ENCODE results near the gene KCNJ6.

DNA sequence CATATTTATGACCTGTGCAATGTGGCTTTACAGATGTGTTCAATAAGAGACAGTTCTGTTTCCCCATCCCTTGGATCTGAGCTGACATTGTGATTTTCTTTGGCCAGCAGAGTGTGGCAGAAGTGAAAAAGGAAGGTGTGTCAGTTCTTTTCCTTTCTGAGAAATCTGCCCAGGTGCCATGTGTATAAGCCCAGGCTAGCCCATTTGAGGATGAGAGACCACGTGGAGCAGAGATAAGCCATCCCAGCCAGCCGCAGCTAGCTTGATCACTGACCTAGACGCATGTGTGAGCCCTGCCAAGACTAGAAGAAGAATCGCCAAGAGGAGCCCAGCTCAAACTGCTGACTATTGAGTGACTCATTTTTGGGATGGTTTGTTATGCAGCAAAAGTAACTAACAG lies 127.8 kb downstream of the KCNJ6 start:
- TF ChIP-seq, protein P1, sequence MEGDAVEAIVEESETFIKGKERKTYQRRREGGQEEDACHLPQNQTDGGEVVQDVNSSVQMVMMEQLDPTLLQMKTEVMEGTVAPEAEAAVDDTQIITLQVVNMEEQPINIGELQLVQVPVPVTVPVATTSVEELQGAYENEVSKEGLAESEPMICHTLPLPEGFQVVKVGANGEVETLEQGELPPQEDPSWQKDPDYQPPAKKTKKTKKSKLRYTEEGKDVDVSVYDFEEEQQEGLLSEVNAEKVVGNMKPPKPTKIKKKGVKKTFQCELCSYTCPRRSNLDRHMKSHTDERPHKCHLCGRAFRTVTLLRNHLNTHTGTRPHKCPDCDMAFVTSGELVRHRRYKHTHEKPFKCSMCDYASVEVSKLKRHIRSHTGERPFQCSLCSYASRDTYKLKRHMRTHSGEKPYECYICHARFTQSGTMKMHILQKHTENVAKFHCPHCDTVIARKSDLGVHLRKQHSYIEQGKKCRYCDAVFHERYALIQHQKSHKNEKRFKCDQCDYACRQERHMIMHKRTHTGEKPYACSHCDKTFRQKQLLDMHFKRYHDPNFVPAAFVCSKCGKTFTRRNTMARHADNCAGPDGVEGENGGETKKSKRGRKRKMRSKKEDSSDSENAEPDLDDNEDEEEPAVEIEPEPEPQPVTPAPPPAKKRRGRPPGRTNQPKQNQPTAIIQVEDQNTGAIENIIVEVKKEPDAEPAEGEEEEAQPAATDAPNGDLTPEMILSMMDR (IDR thresholded peaks at IDR 0.05; ENCODE audit: poor library complexity) = no peak
- TF ChIP-seq EZH2 (IDR thresholded peaks at IDR 0.05; ENCODE audit: borderline replicate concordance) (no peak), EZH2phosphoT487 (IDR thresholded peaks at IDR 0.05; ENCODE audit: low read depth, severe bottlenecking, unreplicated experiment) (no peak)

Data from hepatocyte (in vitro differentiated cells).